GM19438 (cell line): ENCODE results near the gene EIF3K.

ENCODE experiments used
- ATAC-seq: cut with Tn5 transposase; IDR thresholded peaks from one replicate; pipeline ENCODE4 v1.9.1; 2021; ENCODE audit warnings: low read depth; ENCODE audit not compliant: unreplicated experiment

The EIF3K gene

DNA sequence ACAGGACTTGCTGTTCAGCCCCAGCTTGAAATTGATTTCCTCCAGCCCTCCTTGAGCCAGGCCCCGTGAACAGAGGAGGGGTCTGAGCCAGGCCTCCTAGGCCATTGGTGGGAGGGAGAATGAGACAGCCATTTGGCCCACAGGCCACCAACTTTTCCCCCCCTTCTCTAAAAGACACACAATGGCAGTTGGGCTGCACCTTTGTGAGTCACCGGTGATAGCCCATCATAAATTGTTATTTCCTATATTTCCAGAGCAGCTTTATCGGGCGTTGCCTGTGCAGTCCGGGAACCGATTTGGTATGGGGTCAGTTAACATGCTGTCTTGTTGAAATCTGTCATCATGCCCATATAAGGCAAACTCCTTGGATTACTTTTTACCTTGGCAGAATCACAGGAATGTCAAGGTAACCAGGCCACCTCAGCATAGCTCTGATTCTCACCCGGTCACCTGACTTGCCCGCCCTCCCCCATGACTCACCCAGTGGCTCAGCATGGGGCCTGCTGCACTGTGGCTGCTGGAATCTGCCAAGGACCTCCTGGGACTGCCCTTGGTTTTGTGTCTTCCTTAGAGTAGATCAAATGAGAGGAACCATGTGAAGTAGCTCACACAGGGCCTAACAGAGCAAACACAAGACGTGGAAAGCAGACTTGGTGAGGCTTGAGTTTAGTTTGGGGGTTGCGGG, 64.5 kb downstream of the EIF3K start:
- no peak for ATAC-seq

DNA sequence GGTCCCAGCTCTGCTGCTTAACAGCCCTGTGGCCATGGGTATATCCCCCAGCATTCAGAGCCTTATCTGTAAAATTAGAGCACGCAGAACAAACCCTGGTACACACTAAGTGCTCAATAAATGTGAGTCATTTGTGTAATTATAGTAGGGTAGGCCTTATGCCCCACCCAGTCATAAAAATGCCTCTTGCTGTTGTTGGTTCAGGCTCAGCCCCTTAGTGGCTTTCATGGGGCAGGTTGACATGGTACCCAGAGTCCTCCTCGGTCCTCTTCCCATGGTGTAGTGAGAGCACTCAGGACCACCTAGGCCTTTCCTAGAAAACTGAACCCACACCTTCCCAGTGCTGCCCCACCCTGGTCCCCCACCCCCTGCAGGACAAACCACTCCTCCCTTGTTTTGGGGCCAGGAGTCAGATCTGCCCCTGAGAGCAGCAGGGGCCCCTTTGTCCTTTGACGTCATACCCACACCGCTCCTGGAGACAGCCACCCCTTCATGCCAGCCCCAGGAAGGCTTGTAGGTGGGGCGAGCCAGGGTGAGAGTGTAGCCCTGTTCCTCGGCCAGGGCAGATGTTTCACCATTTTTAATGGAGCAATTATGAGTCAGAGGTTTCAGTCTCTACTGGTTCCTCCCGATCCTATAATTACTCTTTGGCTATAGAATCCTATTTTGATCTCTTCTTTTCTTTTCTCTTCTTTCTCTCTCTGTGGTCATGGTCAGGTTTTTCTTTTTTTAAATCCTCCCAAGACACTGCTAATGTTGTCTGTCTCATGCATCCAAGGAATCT, 65.3 kb downstream of the EIF3K start:
- ATAC-seq = no peak

DNA sequence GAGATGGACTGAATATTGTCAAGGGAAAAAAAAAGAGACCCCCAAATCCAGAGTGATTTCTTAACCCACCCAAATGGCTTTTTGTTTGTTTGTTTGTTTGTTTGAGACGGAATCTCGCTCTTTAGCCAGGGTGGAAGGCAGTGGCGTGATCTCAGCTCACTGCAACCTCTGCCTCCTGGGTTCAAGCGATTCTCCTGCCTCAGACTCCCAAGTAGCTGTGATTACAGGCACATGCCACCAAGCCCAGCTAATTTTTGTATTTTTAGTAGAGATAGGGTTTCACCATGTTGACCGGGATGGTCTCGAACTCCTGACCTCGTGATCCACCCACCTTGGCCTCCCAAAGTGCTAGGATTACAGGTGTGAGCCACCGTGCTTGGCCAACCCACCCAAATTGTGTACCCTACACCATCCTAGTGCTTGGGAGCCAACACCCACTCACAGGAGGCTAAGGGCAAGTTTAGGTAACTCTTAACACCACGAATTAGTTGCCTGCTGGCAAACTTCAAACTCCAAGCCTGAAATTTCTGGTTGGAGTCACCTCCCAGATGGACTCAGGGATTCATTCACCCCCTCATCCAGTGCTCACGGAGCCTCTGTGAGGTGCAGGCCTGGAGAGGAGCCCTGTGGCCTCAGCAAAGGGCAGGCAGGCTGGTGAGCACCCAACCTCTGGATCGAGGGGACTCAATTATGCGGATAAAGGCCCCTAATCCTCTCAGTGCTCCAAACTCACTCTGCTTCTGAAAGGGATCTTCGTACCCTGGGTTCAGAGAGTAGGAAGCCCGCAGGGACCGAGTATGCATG, 66.1 kb downstream of the EIF3K start:
- no peak for ATAC-seq

DNA sequence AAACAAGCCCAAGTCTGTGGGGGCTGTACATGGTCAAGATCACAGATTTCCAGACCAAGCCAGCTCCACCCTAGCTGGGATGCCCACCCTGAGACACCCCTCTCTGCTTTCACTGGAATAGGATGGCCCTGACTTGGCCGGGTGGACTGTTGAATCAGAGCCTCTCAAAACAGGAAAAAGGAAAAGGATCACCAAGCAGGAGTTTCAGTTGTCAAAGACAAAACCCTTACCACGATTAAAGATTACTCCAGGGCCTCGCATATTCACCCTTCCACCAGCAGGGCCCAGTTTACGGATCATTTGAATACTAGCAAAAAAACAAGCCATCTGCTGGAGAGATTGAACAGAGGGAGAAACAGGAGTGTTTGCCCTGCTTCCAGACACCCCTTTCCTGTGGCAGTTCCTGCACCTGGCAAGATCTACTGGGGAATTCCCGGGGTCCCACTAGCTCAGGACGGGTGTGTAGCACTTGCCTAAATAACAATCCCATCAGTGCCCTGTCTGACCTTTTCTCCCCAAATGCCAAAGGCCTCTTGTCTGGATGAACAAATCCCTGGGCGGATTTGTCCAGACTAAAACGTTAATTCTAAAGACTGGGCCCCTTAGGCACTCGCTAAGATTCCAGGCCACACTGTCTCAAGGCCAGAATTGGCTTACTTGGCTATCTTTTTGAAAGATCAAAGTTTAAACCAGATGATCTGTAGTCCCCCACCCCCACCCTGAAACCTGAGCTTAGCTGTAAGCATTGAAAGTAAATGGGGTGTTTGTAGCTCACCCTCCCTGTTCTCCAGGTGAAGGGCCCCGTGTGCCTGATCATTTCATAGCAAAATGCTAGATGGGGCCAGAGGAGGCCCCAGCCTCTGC, 66.9 kb downstream of the EIF3K start:
- ATAC-seq = no peak

DNA sequence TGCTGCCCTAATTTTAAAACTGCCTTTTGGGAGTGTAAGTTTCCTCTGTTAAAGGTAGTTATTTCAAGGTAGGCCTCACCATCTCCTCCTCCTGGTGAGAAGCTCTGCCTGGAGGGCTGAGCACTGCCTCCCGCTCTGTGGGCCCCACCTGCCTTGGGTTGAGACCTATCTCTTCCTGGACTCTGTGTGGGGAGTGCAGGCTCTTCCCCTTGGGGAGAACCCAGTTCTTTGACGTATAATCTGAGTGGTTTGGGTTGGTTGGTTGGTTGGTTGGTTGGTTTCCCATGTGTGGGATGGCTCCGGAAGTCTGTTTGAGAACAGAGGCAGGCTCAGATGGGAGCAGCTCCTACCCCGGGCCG, 67.5 kb downstream of the EIF3K start:
- ATAC-seq = no peak
